Inflammatory macrophage treated with lipopolysaccharide for 4 hours (primary cell): Measurements from ENCODE around the gene RASA2.
A peak's percentile ranks its signal among the peaks of the same experiment; 100 is the strongest.

ENCODE experiments used
- DNase-seq: peaks from one replicate; pipeline ENCODE4 v3.0.0-alpha.2; 2020

The RASA2 gene

DNA sequence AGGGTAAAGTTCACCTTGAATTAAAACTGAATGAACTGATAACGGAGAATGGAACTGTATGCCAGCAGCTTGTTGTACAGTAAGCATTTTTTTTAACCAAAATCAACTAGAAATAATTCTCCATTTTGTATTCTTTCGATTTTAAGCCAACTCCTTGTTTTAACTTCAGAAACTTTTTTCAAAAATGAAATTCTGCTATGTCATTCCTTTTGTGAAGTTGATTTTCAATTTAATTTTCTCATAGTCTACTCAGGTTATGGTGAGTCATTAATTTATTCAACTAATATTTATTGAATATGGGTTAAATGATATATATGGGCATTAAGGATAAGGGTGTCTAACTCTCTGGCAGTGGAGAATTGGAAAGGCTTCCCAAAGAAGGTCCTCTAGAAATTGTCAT, 53.7 kb downstream of the RASA2 start:
- DNase-seq: no peak

DNA sequence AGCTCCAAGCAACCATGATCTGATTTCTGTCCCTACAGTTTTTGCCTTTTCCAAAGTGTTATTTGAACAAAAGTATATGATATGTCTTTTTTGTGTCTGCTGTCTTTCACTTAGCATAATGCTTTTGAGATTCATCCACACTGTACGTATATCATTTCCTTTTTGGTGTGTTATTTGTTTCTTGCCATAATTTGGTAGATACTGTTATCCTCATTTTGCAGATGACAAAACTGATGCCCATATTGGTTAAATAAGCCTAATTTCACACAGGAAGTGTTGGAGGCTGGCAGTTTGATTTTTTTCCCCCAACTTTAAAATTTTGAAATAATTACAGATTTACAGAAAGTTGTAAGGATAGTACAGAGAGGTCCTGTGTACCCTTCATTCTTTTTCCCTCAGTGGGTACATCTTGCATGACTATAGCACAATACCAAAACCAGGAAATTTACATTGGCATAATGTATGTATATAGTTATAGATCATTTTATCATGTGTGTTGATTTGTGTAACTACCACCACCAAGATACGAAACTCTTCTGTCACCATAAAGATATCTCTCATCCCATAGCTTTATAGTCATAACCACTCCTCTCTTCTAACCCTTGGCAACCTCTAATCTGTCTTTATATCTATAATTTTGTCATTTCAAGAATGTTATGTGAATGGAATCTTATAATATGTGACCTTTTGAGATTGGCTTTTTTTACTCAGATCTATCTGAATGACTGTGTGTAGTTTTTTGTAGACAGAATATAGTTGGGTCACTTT, 55.6 kb downstream of the RASA2 start:
- DNase-seq: no peak

DNA sequence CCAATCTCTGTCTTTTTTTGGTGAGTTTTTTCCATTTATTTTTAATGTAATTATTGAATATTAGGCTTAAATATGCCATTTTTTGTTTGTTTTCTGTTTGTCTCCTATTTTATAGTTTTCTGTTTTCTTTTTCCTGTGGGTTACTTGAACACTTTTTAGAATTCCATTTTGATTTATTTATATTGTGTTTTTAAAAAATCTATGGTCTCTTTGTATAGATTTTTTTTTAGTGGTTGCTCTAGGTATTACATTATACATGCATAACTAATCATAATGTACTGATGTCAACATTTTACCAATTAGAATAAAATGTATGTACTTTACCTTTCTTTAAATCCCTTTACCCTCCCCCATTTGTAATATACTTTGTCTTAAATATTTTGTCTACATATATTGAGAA, 56.2 kb downstream of the RASA2 start:
- no peak for DNase-seq

DNA sequence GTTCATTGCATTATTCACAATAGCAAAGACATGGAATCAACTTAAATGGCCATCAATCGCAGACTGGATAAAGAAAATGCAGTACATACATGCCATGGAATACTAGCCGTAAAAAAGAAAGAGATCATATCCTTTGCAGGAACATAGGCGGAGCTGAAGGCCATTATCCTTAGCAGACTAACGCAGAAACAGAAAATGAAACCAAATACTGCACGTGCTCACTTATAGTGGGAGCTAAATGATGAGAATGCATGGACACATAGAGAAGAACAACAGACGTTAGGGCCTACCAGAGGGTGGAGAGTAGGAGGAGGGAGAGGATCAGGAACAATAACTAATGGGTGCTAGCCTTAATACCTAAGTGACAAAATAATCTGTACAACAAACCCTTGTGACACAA, 57.9 kb downstream of the RASA2 start:
- peak; percentile 64 for DNase-seq

DNA sequence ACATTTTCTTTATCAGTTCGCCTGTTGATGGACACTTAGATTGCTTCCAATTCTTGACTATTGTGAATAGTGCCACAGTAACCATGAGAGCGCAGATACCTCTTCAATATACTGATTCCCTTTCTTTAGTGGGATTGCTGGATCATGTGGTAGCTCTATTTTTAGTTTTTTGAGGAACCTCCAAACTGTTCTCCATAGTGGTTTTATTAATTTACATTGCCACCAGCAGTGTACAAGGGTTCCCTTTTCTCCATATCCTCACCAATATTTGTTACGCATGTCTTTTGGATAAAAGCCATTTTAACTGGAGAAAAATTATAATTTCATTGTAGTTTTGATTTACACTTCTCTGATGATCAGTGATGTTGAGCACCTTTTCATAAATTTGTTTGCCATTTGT, 59.3 kb downstream of the RASA2 start:
- no peak for DNase-seq

DNA sequence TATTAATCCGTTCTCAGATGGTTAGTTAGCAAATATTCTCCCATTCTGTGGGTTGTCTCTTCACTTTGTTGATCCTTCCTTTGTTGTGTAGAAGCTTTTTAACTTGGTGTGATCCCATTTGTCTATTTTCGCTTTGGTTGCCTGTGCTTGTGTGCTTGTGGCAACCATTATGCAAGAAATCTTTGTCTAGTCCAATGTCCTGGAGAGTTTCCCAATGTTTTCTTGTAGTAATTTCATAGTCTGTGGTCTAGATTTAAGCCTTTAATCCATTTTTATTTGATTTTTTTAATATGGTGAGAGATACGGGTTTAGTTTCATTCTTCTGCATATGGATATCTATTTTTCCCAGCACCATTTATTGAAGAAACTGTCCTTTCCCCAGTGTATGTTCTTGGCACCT, 59.8 kb downstream of the RASA2 start:
- DNase-seq: no peak

DNA sequence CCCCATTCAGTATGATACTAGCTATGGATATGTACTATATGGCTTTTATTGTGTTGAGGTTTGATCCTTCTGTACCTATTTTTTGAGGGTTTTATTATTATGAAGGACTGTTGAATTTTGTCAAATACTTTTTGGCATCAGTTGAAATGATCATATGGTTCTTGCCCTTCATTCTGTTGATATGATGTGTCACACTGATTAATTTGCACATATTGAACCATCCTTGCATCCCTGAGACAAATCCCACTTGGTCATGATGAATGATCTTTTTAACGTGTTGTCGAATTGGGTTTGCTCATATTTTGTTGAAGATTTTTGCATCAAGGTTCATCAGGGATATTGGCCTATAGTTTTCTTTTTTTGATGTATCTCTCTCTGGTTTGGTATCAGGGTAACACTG, 61.0 kb downstream of the RASA2 start:
- DNase-seq: no peak

DNA sequence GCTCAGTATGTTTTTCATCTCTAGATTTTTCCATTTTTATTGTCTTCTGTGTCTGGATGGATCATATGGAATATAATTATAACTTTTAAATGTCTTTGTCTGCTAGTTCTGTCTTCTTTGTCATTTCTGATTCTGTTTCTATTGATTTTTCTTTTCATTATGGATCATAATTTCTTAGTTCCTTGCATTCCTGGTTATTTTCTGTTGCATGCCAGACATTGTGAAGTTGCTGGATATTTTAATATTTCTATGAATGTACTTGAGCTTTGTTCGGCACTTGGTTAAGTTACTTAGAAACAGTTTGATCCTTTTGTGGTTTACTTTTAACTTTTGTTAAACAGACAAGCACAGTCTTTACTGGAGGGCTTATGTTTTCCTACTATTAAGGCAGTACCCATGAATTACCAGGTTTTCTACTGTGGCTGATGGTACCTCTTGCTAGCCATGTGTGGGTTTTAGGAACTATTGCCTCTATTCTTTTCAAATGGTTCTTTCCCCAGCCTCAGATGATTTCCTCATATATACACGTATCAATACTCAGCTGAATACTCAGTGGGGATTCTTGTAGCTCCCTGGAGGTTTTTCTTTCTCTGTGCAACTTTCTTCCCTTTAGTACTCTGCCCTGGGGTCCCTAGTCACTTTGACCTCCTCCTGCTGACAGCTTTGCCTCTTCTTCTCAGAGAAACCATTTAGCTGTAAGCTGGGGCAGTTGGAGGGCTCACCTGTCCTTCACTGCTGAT, 64.3 kb downstream of the RASA2 start:
- no peak for DNase-seq

DNA sequence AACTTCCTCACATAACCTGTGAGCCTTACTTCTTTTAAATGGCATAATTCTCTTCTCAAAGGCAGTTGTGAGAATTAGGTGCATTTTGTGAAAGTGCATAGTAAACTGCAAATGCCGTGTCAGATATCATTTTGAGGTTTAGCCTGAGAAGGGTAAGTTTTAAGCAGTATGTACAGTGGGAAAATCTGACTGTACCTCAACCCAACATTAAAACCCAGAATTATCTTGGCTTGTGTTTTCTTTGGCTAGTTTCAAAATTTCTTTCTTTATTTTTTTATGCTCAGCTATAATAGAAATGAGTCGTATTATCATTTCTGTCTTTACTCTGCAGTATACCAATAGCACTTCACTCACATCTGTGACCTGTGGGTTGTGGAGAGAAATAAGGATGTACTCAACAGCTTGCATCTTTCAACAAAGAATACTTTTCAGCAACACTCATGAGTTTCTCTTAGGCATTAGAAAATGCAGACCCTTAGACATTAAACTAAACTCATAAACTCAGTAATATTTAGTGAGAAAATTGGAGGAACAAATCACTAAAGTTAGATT, 65.7 kb downstream of the RASA2 start:
- DNase-seq: no peak

DNA sequence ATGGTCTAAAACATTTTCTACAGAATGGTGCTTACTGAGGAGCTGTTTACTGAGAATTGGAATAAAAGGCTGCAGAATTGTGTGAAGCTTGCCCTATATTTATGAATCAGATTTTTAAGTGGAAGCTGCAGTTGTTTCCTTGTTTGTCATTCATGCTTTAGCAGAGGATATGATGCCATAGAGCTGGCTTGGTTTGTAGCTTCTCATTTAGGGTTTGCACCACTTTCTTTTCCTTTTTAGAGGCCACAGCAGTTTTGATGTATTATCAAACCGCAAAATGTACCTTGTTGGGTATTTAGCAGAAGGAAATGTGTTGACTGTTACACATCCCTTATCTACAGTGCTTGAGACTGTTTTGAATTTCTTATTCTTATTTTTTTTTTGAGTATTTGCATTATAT, 66.2 kb downstream of the RASA2 start:
- peak; percentile 56 for DNase-seq

DNA sequence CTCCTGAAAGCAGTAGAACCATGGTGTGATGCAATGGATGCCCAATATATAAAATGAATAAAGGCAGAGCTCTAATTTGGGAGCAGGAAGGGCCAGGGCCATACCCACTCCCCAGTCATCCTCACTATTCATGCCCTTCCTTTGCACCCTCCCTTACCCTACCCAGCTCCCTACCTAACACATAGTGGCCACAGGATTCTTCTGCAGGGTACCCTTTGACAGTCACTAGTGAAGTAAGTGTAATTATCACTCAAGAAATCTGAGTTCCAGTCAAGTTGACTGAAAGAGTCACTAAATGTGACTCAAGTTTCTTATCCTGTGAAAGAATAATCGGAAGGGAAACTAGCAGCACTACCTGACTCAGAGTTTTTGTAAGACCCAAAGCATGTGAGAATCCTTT, 69.2 kb downstream of the RASA2 start:
- no peak for DNase-seq

DNA sequence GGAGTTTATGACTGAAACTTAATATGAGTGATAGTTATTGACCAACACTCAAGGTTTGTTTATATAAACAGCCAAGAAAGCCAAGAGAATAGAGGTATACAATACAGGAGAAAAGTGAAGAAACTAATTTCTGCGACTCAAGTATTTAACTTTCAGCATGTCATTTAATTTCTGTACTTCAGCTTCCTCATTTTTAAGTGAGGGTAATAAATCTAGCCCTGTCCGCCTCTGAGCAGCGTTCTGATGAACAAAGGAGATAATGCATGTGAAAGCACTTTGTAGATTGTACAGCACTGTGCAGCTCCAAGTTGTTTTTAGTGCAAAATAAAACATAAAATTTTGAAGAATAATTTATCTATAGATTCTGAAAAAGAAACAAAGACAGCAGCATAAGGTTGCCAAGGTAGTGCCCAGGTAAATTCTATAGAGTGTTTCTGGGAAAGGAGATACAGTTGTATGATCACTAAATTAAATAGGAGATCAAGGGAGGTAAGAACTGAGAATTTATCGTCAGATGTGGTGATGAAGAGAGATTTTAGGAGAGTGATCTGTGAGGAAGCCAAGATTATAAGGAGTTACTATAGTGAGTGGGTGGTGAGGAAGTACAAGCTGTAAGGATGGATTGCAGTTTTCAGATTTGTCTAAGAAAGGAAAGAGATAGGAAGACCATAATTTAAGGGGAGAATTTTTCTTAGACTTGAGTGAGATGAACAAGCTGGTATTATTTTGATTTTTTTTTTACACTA, 71.3 kb downstream of the RASA2 start:
- peak; percentile 36 for DNase-seq

DNA sequence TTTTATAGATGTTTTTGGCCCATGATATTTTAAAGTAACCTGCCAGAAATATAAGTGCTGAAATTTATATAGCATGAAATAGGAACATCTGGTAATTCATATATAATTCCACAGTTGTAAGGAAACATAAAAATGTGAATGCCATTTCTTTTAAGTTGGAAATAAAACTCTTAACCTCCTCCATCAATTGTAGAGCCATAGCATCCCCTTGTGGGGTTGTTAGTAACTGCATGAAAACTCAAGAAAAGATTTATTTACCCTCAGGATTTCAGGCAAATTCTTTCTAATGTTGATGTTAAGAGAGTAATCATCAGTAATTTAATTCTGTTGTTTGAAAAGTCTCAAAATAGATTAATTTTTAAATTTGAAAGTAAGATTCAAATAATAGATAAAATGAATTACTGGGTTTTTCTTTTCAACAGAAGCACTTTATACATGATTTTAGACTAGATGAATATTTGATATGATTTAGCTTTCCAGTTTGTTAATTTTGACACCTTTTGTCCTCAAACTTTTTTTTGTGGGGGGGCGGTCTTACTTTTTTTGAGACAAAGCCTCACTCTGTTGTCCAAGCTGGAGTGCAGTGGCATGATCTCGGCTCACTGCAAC, 74.7 kb downstream of the RASA2 start:
- DNase-seq: peak; percentile 66

DNA sequence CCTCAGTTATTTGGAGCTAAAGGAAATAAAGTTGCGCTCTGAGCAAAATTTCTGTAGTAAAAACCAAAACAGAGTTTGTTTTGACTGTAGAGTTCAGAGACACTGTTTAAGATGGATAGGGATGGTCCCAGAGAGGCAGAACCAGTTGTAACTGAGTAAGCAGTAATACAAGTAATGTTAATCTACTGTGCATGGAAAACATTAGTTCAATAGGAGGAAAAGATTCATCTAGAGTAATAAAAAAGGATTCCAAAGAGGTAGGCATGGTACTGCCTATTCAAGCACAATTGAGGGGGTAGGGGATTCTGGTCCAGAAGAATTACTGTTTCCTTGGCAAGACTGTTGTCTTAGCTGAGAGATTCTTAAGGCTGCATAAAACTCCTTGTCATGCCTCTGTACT, 77.4 kb downstream of the RASA2 start:
- DNase-seq: no peak

DNA sequence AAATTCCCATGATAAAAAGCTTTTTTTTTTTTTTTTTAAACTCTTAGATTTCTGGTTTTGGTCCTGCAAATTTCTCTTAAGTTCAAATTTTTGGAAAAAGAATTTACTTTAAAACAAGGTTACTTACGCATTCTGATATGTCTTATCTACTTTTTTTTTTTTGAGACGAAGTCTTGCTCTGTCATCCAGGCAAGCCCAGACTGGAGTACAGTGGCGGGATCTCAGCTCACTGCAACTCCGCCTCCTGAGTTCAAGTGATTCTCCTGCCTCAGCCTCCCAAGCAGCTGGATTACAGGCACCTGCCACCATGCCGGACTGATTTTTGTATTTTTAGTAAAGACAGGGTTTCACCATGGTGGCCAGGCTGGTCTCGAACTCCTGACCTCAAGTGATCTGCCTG, 83.2 kb downstream of the RASA2 start:
- DNase-seq: no peak

DNA sequence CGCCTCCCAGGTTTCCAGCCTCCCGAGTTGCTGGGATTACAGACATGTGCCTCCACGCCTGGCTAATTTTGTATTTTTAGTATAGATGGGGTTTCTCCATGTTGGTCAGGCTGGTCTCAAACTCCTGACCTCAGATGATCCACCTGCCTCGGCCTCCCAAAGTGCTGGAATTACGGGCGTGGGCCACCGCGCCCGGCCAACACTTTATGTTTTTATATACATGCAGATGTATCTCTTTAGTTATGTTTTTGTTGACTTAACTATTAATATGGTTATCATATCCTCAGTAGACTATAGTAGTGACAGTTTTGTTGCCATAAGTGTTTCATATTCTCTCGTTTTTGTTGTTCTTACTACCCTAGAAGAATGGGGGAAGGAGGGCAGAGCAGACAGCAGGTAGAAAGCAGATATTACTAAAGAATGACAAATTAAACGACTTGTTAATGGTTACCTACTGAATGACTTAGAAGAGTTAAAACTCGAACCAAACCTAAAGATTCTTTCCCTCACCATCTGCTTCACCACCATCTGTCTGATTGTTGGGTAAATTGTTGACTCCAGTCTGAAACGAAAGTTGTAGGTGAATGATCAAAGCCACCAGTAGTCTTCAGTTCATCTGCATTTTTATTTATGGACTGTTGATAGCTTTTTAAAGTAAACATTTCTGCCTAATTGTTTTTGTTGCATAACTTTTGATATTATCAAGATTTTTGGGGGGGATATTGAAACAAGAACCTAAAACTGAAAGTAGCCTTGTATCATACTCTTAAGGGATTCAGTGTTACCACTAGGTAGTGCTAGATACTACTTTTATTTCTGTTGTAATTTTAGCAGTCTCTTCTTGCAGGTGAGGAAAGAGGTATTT, 89.3 kb downstream of the RASA2 start:
- peak; percentile 29 for DNase-seq

DNA sequence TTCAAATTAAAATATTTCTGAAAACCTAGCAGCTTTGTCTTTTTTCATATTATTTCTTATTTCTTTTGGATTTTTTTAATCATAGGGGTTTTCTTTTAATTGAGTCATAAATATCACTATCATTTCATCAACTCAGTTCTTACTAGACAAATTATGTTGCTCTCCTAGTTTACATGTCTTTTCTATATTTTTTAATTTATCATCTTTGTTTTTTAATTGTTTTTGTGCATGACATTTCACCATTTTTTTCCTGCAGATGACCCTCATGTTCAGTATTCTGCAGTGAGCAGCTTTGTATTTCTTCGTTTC, 89.9 kb downstream of the RASA2 start:
- DNase-seq: no peak

DNA sequence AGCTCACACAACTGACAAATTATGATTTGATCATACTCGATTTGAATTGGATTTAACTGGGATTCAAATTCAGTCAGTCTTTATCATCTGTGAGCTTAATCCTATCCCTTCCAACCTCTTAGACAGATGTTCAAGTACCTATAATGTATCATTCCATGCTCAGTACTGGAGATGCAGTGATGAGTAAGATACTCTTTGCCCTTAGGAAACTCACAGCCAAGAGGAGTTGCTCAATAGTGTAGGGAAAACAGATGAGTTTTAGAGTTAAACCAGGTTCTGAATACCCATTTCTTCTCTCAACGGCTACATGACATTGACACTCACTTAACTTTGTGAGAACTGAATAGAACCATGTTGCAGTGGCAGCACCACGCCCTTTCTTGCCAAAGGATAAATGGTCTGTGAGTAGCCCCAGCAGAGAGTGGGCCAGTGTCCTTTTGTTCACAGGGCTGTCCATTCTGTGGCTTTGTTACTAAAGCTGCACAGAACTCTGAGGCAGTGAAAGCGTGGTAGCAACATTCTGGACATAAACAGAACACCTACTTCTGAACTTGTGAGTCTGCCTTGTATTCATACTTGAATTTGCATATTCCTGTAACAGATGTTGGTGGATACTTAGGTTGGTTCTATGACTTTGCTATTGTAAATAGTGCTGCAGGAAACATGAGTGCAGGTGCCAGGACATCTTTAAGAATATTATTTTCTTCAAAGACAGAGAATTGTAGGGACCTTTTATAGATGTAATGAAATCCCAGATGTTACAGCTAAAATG, 91.6 kb downstream of the RASA2 start:
- DNase-seq: no peak

DNA sequence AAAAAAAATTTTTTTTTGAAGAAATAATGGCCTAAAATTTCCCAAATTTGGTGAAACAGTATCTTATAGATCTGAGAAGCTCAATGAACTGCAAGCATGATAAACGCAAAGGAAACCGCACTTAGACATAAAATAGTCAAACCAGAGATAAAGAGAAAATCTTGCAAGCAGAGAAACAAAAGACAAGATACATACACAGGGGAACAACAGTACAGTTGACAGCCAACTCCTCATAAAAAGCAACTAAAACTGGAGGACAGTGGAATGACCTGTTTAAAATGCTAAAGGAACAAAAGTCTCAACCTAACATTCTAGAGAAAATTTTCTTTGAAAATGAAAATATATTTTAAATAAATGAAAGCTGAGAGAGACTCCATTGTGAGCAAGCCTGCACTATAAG, 107.5 kb downstream of the RASA2 start:
- DNase-seq: no peak

DNA sequence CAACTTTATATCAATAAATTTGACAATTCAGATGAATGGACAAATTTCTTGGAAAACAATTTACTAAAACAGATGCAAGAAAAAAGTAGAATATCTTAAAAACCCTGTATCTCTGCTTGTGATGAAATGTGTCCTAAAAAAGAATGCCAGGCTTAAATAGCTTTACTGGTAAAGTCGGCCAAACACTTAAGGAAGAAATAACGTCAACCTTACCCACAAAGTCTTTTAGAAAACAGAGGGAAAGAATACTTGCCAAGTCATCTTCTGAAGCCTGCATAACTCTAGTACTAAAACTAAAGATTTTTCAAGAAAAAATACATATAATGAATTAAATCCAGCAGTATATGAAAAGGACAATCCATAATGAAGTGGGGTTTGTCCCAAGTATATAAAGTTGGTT, 111.1 kb downstream of the RASA2 start:
- no peak for DNase-seq

DNA sequence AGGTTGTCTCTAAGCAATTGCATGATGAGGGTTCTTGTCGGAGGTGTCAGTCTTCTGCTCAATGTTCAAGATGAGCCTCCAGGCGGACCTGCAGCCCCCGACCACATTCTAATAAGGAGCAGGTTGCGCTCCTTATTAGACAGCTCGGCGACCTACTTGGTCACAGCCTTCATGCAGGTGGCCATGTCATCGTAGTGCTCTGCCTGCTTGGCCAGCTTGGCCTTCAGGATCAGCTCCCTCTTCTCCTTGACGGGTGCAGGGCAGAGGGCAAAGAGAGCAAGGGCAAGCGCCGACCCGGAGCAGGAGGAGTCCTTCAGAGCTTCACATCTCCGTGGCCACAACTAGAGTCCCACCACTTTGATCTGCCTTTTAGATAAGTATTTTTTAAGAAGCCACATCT, 113.5 kb downstream of the RASA2 start:
- no peak for DNase-seq

DNA sequence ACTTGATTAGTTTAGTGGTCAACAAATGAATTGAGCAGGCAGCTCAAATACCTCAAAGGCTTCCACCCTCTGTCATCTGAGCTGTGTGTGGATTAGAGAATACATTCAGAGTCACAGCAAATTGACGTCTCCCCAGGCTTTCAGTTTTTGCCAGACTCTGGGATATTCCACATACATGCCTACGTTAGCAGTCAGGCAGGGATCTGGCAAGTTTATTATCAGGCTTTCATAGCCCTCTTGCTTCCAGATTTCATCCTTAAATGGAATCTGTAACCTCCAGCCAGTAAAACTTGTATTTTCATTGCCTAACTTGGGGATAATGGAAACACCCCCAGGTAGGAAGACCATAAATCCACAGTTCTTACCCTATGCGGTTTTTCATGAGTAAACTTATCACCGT, 115.9 kb downstream of the RASA2 start:
- DNase-seq: no peak
